ENCODE data around the gene OR2T3.
"Not testable (repeated sequence)": the region's sequence is repeated elsewhere in the genome, so short reads cannot be mapped to it uniquely, and the experiment has no call there.

DNA sequence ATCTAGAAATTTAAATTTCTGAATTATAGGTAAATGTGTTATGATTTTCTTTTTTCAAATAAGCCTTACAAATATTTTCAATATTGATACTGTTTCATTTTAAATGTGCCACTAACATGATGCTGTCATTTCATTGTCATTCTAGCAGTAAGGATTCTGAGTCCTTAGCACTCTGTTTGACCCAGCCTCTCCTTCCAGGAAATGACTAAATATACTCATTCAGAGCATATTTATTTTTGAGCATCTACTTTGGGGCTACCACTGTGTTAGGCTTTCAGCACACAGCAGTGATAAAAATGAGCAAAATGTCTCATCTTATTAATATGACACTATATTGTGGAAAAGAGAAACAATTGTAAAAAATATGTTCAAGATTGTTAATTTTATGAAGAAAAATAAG is 37.1 kb downstream of the OR2T3 start:
- not testable (repeated sequence) for TF ChIP-seq FOXA1 (IDR thresholded peaks at IDR 0.05); FOXK2 (IDR thresholded peaks at IDR 0.05); FOXM1 (IDR thresholded peaks at IDR 0.05; ENCODE audit: borderline replicate concordance); L3MBTL2 (conservative IDR thresholded peaks at IDR 0.05); HDGF (IDR thresholded peaks at IDR 0.05; ENCODE audit: borderline replicate concordance); ARNT (IDR thresholded peaks at IDR 0.05); BHLHE40 (IDR thresholded peaks at IDR 0.05; ENCODE audit: borderline replicate concordance); ELF4 (IDR thresholded peaks at IDR 0.05)
